Measurements from ENCODE around the gene TMEM183A.

- no peak for TF ChIP-seq CTCF (IDR thresholded peaks at IDR 0.05)
- TF ChIP-seq POLR2AphosphoS5 (IDR thresholded peaks at IDR 0.05), result no peak
- no peak for TF ChIP-seq POLR2A (IDR thresholded peaks at IDR 0.05)
These were observed 47.5 kb downstream of the TMEM183A start for GRCh38 chr1:203054642-203055041.
